HCT116 (cell line): ENCODE measurements around the gene CHCHD3. TPM values are rescaled to one million over a fixed set of nuclear protein-coding genes. Genes with fewer than 3 reads are reported as not detected.

Experiments used
- ATAC-seq: fragments of 200-7000 bp; cut with Tn5 transposase; 2 replicates; pipeline ENCODE4 v1.9.1; 2020; ENCODE audit warnings: mild to moderate bottlenecking, moderate library complexity
- BruUV-seq: library from RNA; stranded (reverse); fragments of 400-500 nt; replicated peaks from 2 replicates; lab custom pipeline; 2021; lab: Mats Ljungman, UMichigan
- CTCF ChIA-PET: fragments of 300-600 bp; sonication (Branson Sonifier 250); formaldehyde crosslinking; loops from one replicate; lab custom pipeline; 2021; ENCODE audit warnings: antibody characterized with exemption; lab: Charles Lee
- POLR2A ChIA-PET: fragments of 300-600, 350-600 bp; sonication (Branson Sonifier 250); formaldehyde crosslinking; loops from one replicate; lab custom pipeline; 2021; ENCODE audit warnings: antibody characterized with exemption; lab: Charles Lee
- RAD21 ChIA-PET, 2 experiments: fragments of 300-600 bp; sonication (Branson Sonifier 250); formaldehyde crosslinking; loops; one replicate each; lab custom pipeline; 2023; ENCODE audit warnings: low total read pairs in 2 of 2; ENCODE audit not compliant: uncharacterized antibody in 2 of 2, unreplicated experiment in 2 of 2, low non-redundant PET in 1 of 2; lab: Charles Lee
- DNase-seq: peaks from one replicate; pipeline ENCODE4 v3.0.0-alpha.2; 2010; ENCODE audit warnings: low read depth, low spot score
- H2AFZ ChIP-seq: fragments of 200-600 bp; shearing (Covaris generic), sonication (generic); 2 replicates; pipeline ENCODE4 v1.6.1; 2017; ENCODE audit warnings: low read depth, mixed run types, mixed read lengths, antibody characterized with exemption, low read length; ENCODE audit not compliant: poor library complexity, severe bottlenecking
- H3K27ac ChIP-seq: 2 replicates; pipeline ENCODE4 v1.5.1; 2012; ENCODE audit warnings: low read depth, low read length
- H3K27me3 ChIP-seq: fragments of 200-600 bp; sonication (generic); 2 replicates; pipeline ENCODE4 v1.6.1; 2016; ENCODE audit warnings: mixed run types, low read length, mixed read lengths; ENCODE audit not compliant: insufficient read depth
- H3K36me3 ChIP-seq, 2 experiments: fragments of 200-500 bp in 1 of 2; fragments of 200-600 bp in 1 of 2; sonication (Bioruptor generic) in 1 of 2; sonication (generic) in 1 of 2; 2 replicates each; pipeline versions ENCODE4 v1.5.1 to v1.6.1; 2014 to 2016; ENCODE audit warnings: low read length in 2 of 2, inconsistent platforms in 1 of 2, mixed read lengths in 1 of 2, mixed run types in 1 of 2; ENCODE audit not compliant: insufficient read depth in 2 of 2, control insufficient read depth in 1 of 2
- H3K4me1 ChIP-seq, 2 experiments: fragments of 200-600 bp in 1 of 2; sonication (generic) in 1 of 2; 2 replicates each; pipeline versions ENCODE4 v1.5.1 to v1.6.1; 2012 to 2017; ENCODE audit warnings: low read length in 2 of 2, inconsistent platforms in 1 of 2, mild to moderate bottlenecking in 1 of 2, mixed read lengths in 1 of 2, mixed run types in 1 of 2, moderate library complexity in 1 of 2; ENCODE audit not compliant: insufficient read depth in 2 of 2, control insufficient read depth in 1 of 2
- H3K4me2 ChIP-seq: fragments of 200-600 bp; sonication (generic); 2 replicates; pipeline ENCODE4 v1.6.1; 2017; ENCODE audit warnings: mixed run types, low read length, mixed read lengths
- H3K4me3 ChIP-seq, 2 experiments: fragments of 200-600 bp in 1 of 2; sonication (generic) in 1 of 2; replicated peaks in 1 of 2; 2 replicates each; pipeline ENCODE4 v1.5.1; 2011 to 2016; ENCODE audit warnings: low read length in 2 of 2, control low read depth in 1 of 2, low read depth in 1 of 2, mild to moderate bottlenecking in 1 of 2, mixed read lengths in 1 of 2, mixed run types in 1 of 2
- H3K79me2 ChIP-seq: fragments of 200-600 bp; sonication (generic); 2 replicates; pipeline ENCODE4 v1.6.1; 2017; ENCODE audit warnings: mild to moderate bottlenecking, mixed run types, low read length, moderate library complexity, mixed read lengths; ENCODE audit not compliant: insufficient read depth
- H3K9ac ChIP-seq: fragments of 200-600 bp; sonication (generic); 2 replicates; pipeline ENCODE4 v1.6.1; 2016; ENCODE audit warnings: low read length, mixed read lengths
- H3K9me2 ChIP-seq: fragments of 200-600 bp; sonication (generic), shearing (Covaris generic); 2 replicates; pipeline ENCODE4 v1.6.1; 2017; ENCODE audit warnings: mixed run types, mild to moderate bottlenecking, moderate library complexity; ENCODE audit not compliant: insufficient read depth
- H3K9me3 ChIP-seq, 2 experiments: fragments of 200-500 bp in 1 of 2; fragments of 200-600 bp in 1 of 2; sonication (Bioruptor generic) in 1 of 2; sonication (generic) in 1 of 2; 2 replicates each; pipeline ENCODE4 v1.6.1; 2014 to 2017; ENCODE audit warnings: low read length in 2 of 2, mixed read lengths in 2 of 2, inconsistent platforms in 1 of 2, low read depth in 1 of 2, mild to moderate bottlenecking in 1 of 2, mixed run types in 1 of 2, moderate library complexity in 1 of 2; ENCODE audit not compliant: control insufficient read depth in 1 of 2, insufficient read depth in 1 of 2
- H4K20me1 ChIP-seq: fragments of 200-600 bp; sonication (generic), shearing (Covaris generic); 2 replicates; pipeline ENCODE4 v1.6.1; 2017; ENCODE audit warnings: mixed run types, mild to moderate bottlenecking, moderate library complexity; ENCODE audit not compliant: insufficient read depth
- CBX3 ChIP-seq: IDR thresholded peaks from 2 replicates; pipeline ENCODE4 v1.6.1; 2012; ENCODE audit warnings: low read depth
- CEBPB ChIP-seq: IDR thresholded peaks from 2 replicates; pipeline ENCODE4 v1.6.1; 2012; ENCODE audit warnings: low read depth
- EZH2 ChIP-seq: fragments of 200-600 bp; sonication (generic); IDR thresholded peaks from 2 replicates; pipeline ENCODE4 v1.6.1; 2017; ENCODE audit warnings: antibody characterized with exemption, mixed run types
- FOSL1 ChIP-seq: IDR thresholded peaks from 2 replicates; pipeline ENCODE4 v1.6.1; 2012; ENCODE audit warnings: low read depth
- SIN3A ChIP-seq: IDR thresholded peaks from 2 replicates; pipeline ENCODE4 v1.6.1; 2012; ENCODE audit warnings: low read depth
- SRF ChIP-seq: IDR thresholded peaks from 2 replicates; pipeline ENCODE4 v1.6.1; 2012; ENCODE audit warnings: low read depth
- TCF7L2 ChIP-seq: IDR thresholded peaks from 2 replicates; pipeline ENCODE4 v1.7.0; 2011; ENCODE audit warnings: borderline replicate concordance, inconsistent platforms; ENCODE audit not compliant: insufficient read depth, insufficient read length; ENCODE audit errors: extremely low read depth
- ZFX ChIP-seq: fragments of 450-650 bp; IDR thresholded peaks from 2 replicates; pipeline ENCODE4 v1.6.1; 2017
- intact Hi-C: fragments of 100-400 bp; cut with micrococcal nuclease; formaldehyde crosslinking; loops from 2 replicates; pipeline ENCODE4 v1.10.0; 2022
- total RNA-seq: library from RNA; stranded (reverse); gene quantifications from one replicate; pipeline ENCODE4 v1.2.1, GENCODE V29; 2021; ENCODE audit not compliant: unreplicated experiment
- TF ChIP-seq, protein P1 (sequence below): IDR thresholded peaks from 2 replicates; pipeline ENCODE4 v1.6.1; 2011; ENCODE audit warnings: mild to moderate bottlenecking, low read length, moderate library complexity; ENCODE audit not compliant: insufficient replicate concordance; ENCODE audit errors: extremely low read depth

Gene CHCHD3
- total RNA-seq, 1 experiment from 2014 or later = 73.5 TPM

DNA sequence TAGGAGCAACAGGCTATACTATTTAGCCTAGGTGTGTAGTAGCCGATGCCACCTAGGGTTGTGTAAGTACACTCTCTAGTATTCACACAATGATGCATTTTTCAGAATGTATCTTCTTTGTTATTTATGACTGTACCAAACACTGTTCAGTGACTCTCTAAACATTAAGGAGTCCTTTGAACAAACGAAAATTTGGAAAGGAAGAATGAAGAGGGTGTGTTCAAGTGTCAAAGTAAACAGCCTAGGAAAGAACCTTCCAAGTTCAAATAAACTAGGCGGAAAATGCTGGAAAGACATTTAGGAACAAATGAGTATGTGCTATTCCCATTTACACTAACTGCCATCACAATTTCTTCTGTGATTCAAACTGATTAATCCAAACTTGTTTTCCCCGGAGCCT lies 142.4 kb downstream of the CHCHD3 start:
- peaks cover 8% of the 10 kb centered on the region; the same call in 1 of the 2 replicates for H4K20me1 ChIP-seq
- H3K4me2 ChIP-seq = no peak overlapping the region
- no peaks in the 10 kb centered on the region for H3K9me2 ChIP-seq
- H3K9ac ChIP-seq = no peak overlapping the region
- H3K27me3 ChIP-seq = no peaks in the 10 kb centered on the region
- POLR2A ChIA-PET = no interaction called here
- ATAC-seq = no peak
- no peak overlapping the region for H3K27ac ChIP-seq
- no peaks in the 10 kb centered on the region for H3K36me3 ChIP-seq
- intact Hi-C loops = no loop called here
- no TSS peak for BruUV-seq
- DNase-seq = no peak
- RAD21 ChIA-PET = no interaction called here
- H3K79me2 ChIP-seq = peaks cover 3% of the 10 kb centered on the region; the same call in 1 of the 2 replicates
- CTCF ChIA-PET = no interaction called here
- no peak overlapping the region for H3K4me3 ChIP-seq
- TF ChIP-seq SIN3A = no peak
- no peak for TF ChIP-seq CEBPB
- TF ChIP-seq CBX3 = no peak
- TF ChIP-seq SRF = no peak
- TF ChIP-seq TCF7L2 = no peak
- H3K9me3 ChIP-seq = no peaks in the 10 kb centered on the region
- H2AFZ ChIP-seq = no peak overlapping the region
- H3K4me1 ChIP-seq = no peaks in the 10 kb centered on the region

DNA sequence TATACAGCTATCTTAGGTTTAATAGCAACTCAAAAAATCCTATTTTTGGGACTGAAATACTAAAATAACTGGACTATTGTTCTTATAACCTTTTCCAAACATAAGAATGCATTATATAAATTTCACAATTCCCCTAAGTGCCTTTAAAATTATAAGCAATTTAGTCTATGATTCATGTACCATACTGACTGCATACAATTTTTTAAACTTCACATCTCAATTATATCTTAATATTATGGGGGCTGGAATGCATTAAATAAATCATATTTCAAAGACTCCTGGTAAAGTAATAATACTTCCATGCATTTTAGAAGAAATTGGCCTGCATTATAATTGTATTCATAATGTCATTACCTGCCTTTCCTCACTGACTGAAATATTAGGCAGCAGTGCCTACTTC lies 144.6 kb downstream of the CHCHD3 start:
- H3K27ac ChIP-seq = no peak overlapping the region
- TF ChIP-seq FOSL1 = no peak
- no peak for TF ChIP-seq ZFX
- TF ChIP-seq, protein P1, sequence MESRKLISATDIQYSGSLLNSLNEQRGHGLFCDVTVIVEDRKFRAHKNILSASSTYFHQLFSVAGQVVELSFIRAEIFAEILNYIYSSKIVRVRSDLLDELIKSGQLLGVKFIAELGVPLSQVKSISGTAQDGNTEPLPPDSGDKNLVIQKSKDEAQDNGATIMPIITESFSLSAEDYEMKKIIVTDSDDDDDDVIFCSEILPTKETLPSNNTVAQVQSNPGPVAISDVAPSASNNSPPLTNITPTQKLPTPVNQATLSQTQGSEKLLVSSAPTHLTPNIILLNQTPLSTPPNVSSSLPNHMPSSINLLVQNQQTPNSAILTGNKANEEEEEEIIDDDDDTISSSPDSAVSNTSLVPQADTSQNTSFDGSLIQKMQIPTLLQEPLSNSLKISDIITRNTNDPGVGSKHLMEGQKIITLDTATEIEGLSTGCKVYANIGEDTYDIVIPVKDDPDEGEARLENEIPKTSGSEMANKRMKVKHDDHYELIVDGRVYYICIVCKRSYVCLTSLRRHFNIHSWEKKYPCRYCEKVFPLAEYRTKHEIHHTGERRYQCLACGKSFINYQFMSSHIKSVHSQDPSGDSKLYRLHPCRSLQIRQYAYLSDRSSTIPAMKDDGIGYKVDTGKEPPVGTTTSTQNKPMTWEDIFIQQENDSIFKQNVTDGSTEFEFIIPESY = no peak
- no peak for TF ChIP-seq EZH2
- H3K4me2 ChIP-seq = no peak overlapping the region
- no peak overlapping the region for H3K9ac ChIP-seq
- H2AFZ ChIP-seq = no peak overlapping the region
- ATAC-seq = no peak
- no peaks in the 10 kb centered on the region for H3K4me1 ChIP-seq
- 0 out of 2 replicates have a peak, but pooled peaks cover 3% of the 10 kb centered on the region for H4K20me1 ChIP-seq
- ChIA-PET POLR2A (no interaction called here), CTCF (no interaction called here), RAD21 (no interaction called here)
- no peak for DNase-seq
- H3K79me2 ChIP-seq = peaks cover 3% of the 10 kb centered on the region; the same call in 1 of the 2 replicates
- H3K36me3 ChIP-seq = no peaks in the 10 kb centered on the region
- no TSS peak for BruUV-seq
- H3K27me3 ChIP-seq = no peaks in the 10 kb centered on the region
- no peaks in the 10 kb centered on the region for H3K9me3 ChIP-seq
- H3K9me2 ChIP-seq = no peaks in the 10 kb centered on the region
- intact Hi-C loops = no loop called here
- no peak overlapping the region for H3K4me3 ChIP-seq
